T-helper 1 cell treated with Interleukin-12 subunit alpha and Interleukin-12 subunit beta and Interleukin-4 antibody, amounts not matched to agents 30 μg/mL and 1 μg/mL, for 36 hours (primary cell): ENCODE results near the gene AIRE.
"Not testable (repeated sequence)": the region's sequence is repeated elsewhere in the genome, so short reads cannot be mapped to it uniquely, and the experiment has no call there.

Experiments used
- H3K27ac Mint-ChIP-seq: one replicate; pipeline ENCODE4 v1.8.0; 2021; ENCODE audit warnings: mild to moderate bottlenecking, mixed read lengths
- H3K27me3 Mint-ChIP-seq: one replicate; pipeline ENCODE4 v1.8.0; 2021; ENCODE audit warnings: low read depth, mixed read lengths
- H3K36me3 Mint-ChIP-seq: one replicate; pipeline ENCODE4 v1.8.0; 2021; ENCODE audit warnings: low read depth, mixed read lengths
- H3K4me1 Mint-ChIP-seq: one replicate; pipeline ENCODE4 v1.8.0; 2021; ENCODE audit warnings: low read depth, mixed read lengths
- H3K4me3 Mint-ChIP-seq: one replicate; pipeline ENCODE4 v1.8.0; 2021; ENCODE audit warnings: mild to moderate bottlenecking, moderate library complexity, mixed read lengths
- H3K9me3 Mint-ChIP-seq: one replicate; pipeline ENCODE4 v1.8.0; 2021; ENCODE audit warnings: mixed read lengths

AIRE gene

DNA sequence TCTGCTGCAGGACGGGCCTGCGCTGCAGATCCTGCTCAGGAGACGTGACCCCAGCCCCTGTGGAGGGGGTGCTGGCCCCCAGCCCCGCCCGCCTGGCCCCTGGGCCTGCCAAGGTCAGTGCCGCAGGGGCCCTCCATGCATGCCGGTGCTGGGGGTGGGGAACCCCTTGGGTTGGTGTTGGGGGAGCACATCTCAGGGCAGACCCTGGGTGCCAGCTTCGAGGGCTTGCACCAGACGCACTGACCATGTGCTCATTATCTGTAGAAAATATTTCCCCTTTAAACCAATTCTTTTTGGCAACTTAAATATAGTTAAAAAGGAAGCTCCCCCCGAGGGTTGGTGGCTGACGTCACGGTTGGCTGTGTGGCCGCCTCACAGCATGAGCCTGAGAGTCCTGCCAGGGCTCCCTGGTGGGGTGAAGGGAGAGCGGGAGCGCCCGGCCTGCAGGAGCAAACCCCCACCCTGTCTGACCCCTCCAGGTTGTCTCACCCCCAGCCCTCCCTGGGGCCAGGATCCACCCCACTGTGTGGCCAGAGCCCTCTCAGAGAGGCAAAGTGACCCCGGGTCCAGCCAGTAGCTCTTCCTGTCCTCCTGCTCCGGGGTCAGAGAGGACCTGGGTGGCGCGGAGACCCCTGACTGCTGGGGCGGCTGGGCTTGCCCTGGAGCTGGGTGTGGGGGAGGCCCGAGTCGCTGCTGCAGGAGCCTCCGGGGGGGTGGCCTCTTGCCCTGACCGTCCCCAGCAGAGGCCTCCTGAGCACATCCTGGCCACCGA, 8.9 kb downstream of the AIRE start:
- Mint-ChIP-seq H3K27ac (no peak overlapping the region), H3K4me3 (no peak overlapping the region), H3K9me3 (no peaks in the 10 kb centered on the region), H3K4me1 (peaks cover 20% of the 10 kb centered on the region), H3K36me3 (no peaks in the 10 kb centered on the region), H3K27me3 (no peaks in the 10 kb centered on the region)

DNA sequence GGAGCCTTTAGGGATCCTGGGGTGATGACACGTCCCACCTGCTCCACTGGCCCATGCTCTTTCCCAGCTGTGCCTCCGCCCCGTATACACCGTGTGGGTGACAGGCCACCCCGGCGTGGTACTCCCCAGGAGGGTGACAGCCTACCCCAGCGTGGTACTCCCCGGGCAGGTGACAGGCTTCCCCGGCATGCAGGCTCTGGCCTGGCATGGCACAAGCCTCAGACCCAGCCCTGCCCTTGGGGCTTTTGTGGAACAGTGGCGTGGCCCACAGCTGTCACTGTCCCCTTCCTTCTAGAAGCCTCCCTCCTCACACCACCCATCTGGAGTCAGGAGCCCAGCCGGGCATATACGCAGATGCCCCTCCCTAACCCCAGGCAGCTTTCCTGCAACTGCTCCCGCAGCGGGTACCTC, 9.5 kb downstream of the AIRE start:
- H3K27me3 Mint-ChIP-seq: no peaks in the 10 kb centered on the region
- peak overlapping the region; percentile 15 for H3K27ac Mint-ChIP-seq
- peaks cover 20% of the 10 kb centered on the region for H3K4me1 Mint-ChIP-seq
- H3K4me3 Mint-ChIP-seq: peak overlapping the region; percentile 34
- H3K9me3 Mint-ChIP-seq: no peaks in the 10 kb centered on the region
- H3K36me3 Mint-ChIP-seq: no peaks in the 10 kb centered on the region

DNA sequence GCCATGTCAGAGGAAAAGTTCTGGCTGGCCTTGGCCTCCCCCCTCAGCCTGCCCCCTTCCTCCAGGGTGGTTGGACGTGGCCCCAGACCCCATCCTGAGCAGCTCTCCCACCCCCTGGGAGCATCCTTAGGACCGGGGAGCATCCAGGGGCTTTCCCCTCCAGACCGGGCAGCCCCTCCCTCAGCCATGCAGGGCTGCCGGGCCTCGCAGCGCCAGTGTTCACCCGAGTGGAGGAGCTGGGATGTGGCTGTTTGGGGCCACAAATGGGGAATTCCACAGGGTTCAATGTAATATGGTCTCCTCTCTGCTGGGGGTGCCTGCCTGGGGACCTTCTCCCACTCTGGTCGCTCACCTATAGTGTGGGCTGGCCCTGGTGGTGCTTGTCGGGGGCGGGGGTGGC, 10.0 kb downstream of the AIRE start:
- H3K36me3 Mint-ChIP-seq: no peaks in the 10 kb centered on the region
- H3K4me1 Mint-ChIP-seq: peaks cover 20% of the 10 kb centered on the region
- peak overlapping the region; percentile 34 for H3K4me3 Mint-ChIP-seq
- H3K9me3 Mint-ChIP-seq: no peaks in the 10 kb centered on the region
- peak overlapping the region; percentile 15 for H3K27ac Mint-ChIP-seq
- H3K27me3 Mint-ChIP-seq: no peaks in the 10 kb centered on the region

DNA sequence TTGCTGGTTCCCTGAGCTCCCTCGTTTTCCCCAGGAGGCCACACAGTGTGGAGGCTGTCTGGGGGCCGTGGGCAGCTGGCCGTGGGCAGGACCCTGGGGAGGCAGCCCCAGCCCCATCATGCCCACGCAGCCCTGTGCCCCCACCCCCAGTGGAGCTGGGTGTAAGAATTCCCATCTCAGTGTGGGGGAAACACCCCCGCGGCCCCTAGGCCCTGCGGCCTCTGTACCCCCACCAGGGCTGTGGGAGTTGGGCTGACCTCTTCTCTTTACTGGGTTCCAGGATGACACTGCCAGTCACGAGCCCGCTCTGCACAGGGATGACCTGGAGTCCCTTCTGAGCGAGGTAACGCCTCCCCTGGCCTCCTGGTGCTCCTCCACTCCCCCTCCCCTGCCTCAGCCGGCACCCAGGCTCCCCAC, 10.4 kb downstream of the AIRE start:
- Mint-ChIP-seq H3K27ac (no peak overlapping the region), H3K27me3 (no peaks in the 10 kb centered on the region), H3K9me3 (no peaks in the 10 kb centered on the region), H3K4me1 (peaks cover 23% of the 10 kb centered on the region), H3K4me3 (no peak overlapping the region), H3K36me3 (peaks cover 2% of the 10 kb centered on the region)

DNA sequence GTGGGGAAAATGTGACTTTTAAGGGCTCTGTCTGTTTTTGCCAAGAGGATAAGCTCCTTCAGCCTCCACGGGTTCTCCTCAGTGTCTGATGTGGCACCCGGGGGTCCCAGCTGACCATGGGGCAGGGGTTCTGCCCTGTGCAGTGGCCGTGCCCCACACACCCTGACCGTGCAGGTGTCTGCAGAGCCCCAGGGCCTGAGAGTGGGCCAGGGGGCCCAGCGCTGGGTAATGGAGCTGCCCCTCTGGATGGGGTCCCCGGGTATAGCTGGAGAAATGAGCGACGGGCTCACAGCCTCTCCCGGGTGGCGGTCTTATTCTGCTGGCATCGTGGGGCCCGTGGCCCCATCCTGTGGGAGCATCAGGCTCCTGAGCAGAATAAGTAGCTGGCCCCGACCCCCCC, 11.2 kb downstream of the AIRE start:
- no peaks in the 10 kb centered on the region for H3K27me3 Mint-ChIP-seq
- no peaks in the 10 kb centered on the region for H3K9me3 Mint-ChIP-seq
- H3K36me3 Mint-ChIP-seq: peaks cover 2% of the 10 kb centered on the region
- H3K4me3 Mint-ChIP-seq: no peak overlapping the region
- peaks cover 26% of the 10 kb centered on the region for H3K4me1 Mint-ChIP-seq
- H3K27ac Mint-ChIP-seq: no peak overlapping the region

DNA sequence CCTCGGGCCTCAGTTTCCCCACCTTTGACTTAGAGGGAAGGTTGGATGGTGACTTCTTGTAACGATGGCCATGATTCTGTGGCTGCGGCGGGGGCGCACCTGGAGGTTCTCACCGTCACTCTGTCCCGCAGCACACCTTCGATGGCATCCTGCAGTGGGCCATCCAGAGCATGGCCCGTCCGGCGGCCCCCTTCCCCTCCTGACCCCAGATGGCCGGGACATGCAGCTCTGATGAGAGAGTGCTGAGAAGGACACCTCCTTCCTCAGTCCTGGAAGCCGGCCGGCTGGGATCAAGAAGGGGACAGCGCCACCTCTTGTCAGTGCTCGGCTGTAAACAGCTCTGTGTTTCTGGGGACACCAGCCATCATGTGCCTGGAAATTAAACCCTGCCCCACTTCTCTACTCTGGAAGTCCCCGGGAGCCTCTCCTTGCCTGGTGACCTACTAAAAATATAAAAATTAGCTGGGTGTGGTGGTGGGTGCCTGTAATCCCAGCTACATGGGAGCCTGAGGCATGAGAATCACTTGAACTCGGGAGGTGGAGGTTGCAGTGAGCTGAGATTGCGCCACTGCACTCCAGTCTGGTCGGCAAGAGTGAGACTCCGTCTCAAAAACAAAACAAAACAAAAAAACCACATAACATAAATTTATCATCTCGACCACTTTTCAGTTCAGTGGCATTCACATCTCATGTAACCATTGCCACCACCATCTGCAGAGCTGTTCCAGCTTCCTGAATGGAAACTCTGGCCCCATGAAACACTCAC, 12.0 kb downstream of the AIRE start:
- Mint-ChIP-seq H3K27me3 (no peaks in the 10 kb centered on the region), H3K9me3 (no peaks in the 10 kb centered on the region), H3K27ac (peak overlapping the region; percentile 63), H3K4me1 (peaks cover 32% of the 10 kb centered on the region), H3K36me3 (peaks cover 2% of the 10 kb centered on the region), H3K4me3 (peak overlapping the region; percentile 40)

DNA sequence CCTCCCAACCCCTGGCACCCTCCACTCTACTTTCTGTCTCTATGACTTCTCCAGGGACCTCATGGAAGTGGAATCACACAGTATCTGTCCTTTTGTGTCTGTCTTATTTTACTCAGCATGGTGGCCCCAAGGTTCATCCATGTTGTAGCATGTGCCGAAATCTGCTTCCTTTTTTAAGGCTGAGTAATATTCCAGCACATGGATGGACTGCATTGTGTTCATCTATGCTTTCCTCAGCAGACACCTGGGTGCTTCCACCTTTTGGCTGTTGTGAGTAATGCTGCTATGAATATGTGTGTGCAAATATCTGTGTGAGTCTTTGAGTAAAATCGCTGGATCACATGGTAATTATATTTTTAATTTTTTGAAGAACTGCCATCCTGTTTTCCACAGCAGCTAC, 12.6 kb downstream of the AIRE start:
- Mint-ChIP-seq H3K27me3 (no peaks in the 10 kb centered on the region), H3K4me1 (peaks cover 33% of the 10 kb centered on the region)

DNA sequence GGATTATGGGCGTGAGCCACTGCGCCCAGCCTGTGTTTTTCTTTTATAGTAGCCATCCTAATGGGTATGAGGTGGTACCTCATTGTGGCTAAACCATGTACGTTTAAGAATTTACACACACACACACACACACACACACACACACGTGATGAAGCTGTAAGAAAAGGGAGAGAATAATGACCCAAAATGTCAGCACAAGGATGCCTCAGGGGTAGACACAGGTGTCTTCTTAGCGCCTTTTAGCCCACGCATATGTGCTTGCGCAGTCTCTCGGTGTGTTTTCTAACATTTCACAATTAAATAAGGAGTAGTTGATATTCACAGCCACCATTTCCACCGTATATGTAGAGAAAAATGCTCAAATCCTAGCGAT, 13.4 kb downstream of the AIRE start:
- Mint-ChIP-seq H3K27me3 (no peaks in the 10 kb centered on the region), H3K27ac (peak overlapping the region; percentile 91), H3K9me3 (no peaks in the 10 kb centered on the region), H3K36me3 (peaks cover 2% of the 10 kb centered on the region), H3K4me1 (peaks cover 39% of the 10 kb centered on the region), H3K4me3 (peak overlapping the region; percentile 83)

More for the DNA sequence above, 12.6 kb downstream of the AIRE start:
- Mint-ChIP-seq H3K9me3 (no peaks in the 10 kb centered on the region), H3K4me3 (peak overlapping the region; percentile 40), H3K27ac (peak overlapping the region; percentile 63), H3K36me3 (peaks cover 2% of the 10 kb centered on the region)

DNA sequence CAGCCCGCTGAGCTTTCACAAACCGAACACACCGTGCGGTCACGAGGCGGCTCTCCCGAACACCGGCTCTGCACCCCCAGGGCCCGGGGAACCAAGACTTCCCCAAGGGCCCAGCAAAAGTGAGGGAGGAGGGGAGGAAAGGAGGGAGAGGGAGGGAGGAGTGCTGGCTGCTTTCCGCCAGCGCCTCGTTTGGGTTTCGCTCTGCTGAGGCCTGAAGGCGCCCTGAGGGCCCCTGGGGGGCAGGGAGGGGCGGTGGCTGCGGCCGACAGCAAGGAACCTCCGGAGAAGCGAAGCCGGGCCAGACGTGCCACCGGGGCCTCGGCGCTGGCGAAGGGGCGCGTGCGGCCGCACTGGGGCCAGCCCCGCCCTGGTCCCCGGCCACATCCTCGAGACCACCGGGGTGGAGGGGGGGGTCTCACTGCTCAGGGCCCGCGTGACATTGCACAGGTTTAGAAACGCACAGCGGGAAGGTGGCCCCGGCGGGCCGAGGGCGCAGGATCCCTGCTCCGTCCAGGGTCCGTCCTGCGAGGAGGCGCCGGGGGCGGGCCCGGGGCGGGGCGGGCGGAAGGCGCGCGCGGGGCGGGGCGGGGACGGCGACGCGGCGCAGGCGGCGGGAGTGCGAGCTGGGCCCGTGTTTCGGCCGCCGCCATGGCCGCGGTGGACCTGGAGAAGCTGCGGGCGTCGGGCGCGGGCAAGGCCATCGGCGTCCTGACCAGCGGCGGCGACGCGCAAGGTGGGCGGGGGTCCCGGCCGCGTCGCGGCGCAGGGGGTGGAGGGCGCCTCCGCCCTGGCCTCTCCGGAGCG, 14.0 kb downstream of the AIRE start, which contains the start of gene PFKL:
TSS of gene PFKL (plus strand) at position 596 of the 804 bp plus-strand sequence. CDS start at position 649, 53 bp downstream.
- H3K27me3 Mint-ChIP-seq: no peaks in the 10 kb centered on the region
- peaks cover 3% of the 10 kb centered on the region for H3K36me3 Mint-ChIP-seq
- H3K4me3 Mint-ChIP-seq: peak within 1 kb of the TSS; percentile 83
- peak within 1 kb of the TSS; percentile 91 for H3K27ac Mint-ChIP-seq
- H3K4me1 Mint-ChIP-seq: peaks cover 39% of the 10 kb centered on the region
- H3K9me3 Mint-ChIP-seq: no peaks in the 10 kb centered on the region

DNA sequence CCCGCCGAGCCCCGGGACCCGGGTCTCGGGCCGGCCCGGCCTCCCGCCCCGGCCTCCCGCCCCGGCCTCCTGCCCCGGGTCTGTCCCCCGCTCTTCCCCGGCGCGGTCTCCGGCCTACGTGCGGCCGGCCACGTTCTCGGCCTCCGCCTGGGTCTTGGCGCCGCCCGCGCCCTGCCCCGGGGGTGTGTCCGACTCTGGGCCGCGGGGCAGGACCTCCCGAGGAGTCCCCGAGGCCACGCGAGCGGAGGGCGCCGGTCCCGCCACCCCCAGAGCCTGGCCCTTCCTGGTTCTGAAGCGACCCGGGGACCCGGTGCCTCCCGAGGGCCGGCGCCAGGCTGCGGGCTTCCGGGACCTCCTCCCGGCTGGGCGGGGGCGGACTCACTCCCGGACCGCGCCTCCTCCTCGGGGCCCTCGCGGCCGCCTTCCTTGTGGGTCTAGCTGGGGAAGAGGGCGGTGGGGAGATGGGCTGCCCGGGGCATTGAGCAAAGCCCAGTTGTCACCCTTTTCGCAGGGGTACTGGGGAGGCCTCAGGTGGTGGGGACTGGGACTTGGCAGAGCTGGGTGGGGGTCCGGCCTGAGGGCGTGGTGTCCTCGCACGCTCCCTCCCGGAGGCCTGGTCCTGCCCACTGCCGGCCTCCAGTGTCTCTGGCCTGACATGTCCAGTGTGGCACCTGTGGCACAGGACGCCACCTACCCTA, 14.7 kb downstream of the AIRE start:
- peaks cover 8% of the 10 kb centered on the region for H3K36me3 Mint-ChIP-seq
- peak overlapping the region; percentile 72 for H3K27ac Mint-ChIP-seq
- peaks cover 39% of the 10 kb centered on the region for H3K4me1 Mint-ChIP-seq
- peak overlapping the region; percentile 82 for H3K4me3 Mint-ChIP-seq
- H3K9me3 Mint-ChIP-seq: no peaks in the 10 kb centered on the region
- H3K27me3 Mint-ChIP-seq: no peaks in the 10 kb centered on the region

DNA sequence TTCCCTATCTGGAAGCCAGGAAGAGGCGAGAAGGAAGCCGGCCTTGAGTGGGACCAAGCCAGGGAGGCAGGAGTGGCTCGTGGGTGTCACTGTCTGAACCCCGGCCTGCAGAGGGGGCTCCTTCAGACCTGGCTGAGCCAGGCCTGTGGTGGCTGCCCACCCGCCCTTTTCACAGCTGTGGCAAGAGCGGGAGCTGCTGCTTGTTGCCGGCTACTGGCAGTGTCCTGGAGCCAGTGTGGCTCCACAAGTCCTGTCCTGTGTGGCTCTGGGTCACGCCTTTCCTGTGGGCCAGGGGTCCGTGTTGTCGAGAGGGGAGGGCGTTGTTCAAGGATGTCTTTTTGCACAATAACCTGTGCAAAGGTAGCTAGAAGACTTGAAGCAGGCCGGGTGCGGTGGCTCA, 15.5 kb downstream of the AIRE start:
- Mint-ChIP-seq H3K27ac (no peak overlapping the region), H3K27me3 (no peaks in the 10 kb centered on the region), H3K4me1 (peaks cover 38% of the 10 kb centered on the region), H3K36me3 (peaks cover 8% of the 10 kb centered on the region), H3K9me3 (no peaks in the 10 kb centered on the region), H3K4me3 (peak overlapping the region; percentile 82)

DNA sequence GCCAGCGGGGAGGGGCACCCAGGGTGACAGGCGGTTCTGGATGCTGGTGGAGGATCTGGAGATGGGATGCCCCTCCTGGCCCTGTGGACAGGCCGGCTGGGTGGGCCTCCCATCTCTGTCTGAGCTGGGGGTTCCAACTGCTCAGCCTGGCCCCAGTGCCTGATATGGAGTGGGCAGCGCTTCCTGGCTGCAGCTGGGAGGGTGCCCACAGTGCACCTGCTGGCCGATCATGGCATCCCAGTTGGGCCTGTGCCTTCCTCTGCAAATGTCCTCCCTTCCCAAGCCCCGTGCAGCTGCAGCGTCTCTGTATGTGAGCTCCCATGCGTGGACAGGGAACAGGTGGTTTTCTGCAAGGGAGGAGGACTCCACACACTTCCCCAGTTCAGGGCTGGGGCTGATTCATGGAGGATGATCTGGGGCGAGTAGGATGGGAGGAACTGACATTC, 16.3 kb downstream of the AIRE start:
- Mint-ChIP-seq H3K4me1 (peaks cover 38% of the 10 kb centered on the region), H3K27ac (no peak overlapping the region), H3K9me3 (no peaks in the 10 kb centered on the region)

DNA sequence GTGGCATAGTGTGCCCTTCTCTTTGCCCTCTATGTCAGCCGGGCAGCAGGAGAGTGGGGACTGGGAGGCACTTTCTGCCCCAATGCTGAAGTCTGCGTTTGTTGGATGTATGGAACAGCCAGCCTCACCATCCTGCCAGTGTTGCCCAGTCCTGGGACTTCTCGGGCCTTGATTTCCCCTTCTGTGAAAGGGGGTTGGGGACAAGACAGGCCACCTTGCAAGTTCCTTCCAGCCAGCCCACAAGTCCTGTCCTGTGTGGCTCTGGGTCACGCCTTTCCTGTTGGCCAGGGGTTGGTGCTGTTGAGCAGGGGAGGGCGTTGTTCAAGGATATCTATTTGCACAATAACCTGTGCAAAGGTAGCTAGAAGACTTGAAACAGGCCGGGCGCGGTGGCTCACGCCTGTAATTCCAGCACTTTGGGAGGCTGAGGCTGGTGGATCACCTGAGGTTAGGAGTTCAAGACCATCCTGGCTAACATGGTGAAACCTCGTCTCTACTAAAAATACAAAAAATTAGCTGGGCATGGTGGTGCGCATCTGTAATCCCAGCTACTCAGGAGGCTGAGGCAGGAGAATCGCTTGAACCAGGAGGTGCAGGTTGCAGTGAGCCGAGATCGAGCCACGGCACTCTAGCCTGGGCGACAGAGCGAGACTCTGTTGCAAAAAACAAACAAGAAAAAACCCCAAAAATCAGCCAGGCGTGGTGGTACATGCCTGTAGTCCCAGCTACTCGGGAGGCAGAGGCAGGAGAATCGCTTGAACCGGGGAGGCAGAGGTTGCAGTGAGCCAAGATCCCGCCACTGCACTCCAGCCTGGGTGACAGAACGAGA, 17.1 kb downstream of the AIRE start:
- H3K4me3 Mint-ChIP-seq: peak overlapping the region; percentile 57
- peak overlapping the region; percentile 15 for H3K27ac Mint-ChIP-seq
- H3K9me3 Mint-ChIP-seq, H3K27me3 Mint-ChIP-seq, H3K36me3 Mint-ChIP-seq: not testable (repeated sequence)
- H3K4me1 Mint-ChIP-seq: peaks cover 36% of the 10 kb centered on the region

More for the DNA sequence above, 16.3 kb downstream of the AIRE start:
- peak overlapping the region; percentile 57 for H3K4me3 Mint-ChIP-seq
- peaks cover 8% of the 10 kb centered on the region for H3K36me3 Mint-ChIP-seq
- H3K27me3 Mint-ChIP-seq: no peaks in the 10 kb centered on the region
